Stomach (tissue), 4 donors: Measurements from ENCODE around the gene DDX56.

Experiments
- CTCF ChIP-seq, 7 experiments: fragments of 450-650 bp in 4 of 7; fragments of 200-600 bp in 3 of 7; sonication (generic) in 3 of 7; IDR thresholded peaks; one replicate each; pipeline ENCODE4 v1.5.1; 2016 to 2019; ENCODE audit warnings: antibody characterized with exemption in 7 of 7, control low read depth in 2 of 7, mild to moderate bottlenecking in 1 of 7
- EP300 ChIP-seq: sonication (generic); formaldehyde crosslinking; IDR thresholded peaks from one replicate; pipeline ENCODE4 v1.6.1; 2017; ENCODE audit warnings: antibody characterized with exemption
- POLR2A ChIP-seq, 4 donors: fragments of 450-650 bp; IDR thresholded peaks; one replicate each; pipeline ENCODE4 v1.6.1; 2016; ENCODE audit warnings: antibody characterized with exemption in 4 of 4, control low read depth in 2 of 4, mild to moderate bottlenecking in 1 of 4, moderate library complexity in 1 of 4

GRCh38 chr7:44537442-44537841 lies 36.3 kb downstream of the DDX56 start:
- TF ChIP-seq CTCF (IDR thresholded peaks at IDR 0.05) (no peak), EP300 (no peak), POLR2A (IDR thresholded peaks at IDR 0.05) (no peak)
